IMR-90 (cell line): ENCODE measurements around the gene EID3. TPM values are rescaled to one million over a fixed set of nuclear protein-coding genes. Genes with fewer than 3 reads are reported as not detected.

Source experiments
- ATAC-seq: fragments of 200-7000 bp; cut with Tn5 transposase; 2 replicates; pipeline ENCODE4 v1.9.1; 2020; ENCODE audit warnings: low read depth, mild to moderate bottlenecking, moderate library complexity
- BruUV-seq: library from RNA; stranded (reverse); fragments of 400-500 nt; replicated peaks from 2 replicates; lab custom pipeline; 2021; lab: Mats Ljungman, UMichigan
- CTCF ChIA-PET: fragments of 300-600 bp; formaldehyde crosslinking; extraction: SDS; loops from one replicate; lab custom pipeline; 2021; ENCODE audit warnings: antibody characterized with exemption; lab: Yijun Ruan, JAX
- POLR2A ChIA-PET: fragments of 300-600 bp; sonication (Branson Sonifier 250); formaldehyde crosslinking; loops from one replicate; lab custom pipeline; 2022; ENCODE audit warnings: antibody characterized with exemption; ENCODE audit not compliant: unreplicated experiment; lab: Charles Lee
- DNase-seq: peaks from one replicate; pipeline ENCODE4 v3.0.0; 2013
- H2AFZ ChIP-seq: replicated peaks from 2 replicates; pipeline ENCODE3; 2013; ENCODE audit warnings: low read length, mild to moderate bottlenecking; ENCODE audit not compliant: poor library complexity
- H2AK5ac ChIP-seq: 2 replicates; pipeline ENCODE4 v1.6.1; 2013; ENCODE audit warnings: low read depth, low read length, inconsistent platforms
- H2AK9ac ChIP-seq: replicated peaks from 2 replicates; pipeline ENCODE3; 2013; ENCODE audit warnings: mild to moderate bottlenecking, low read depth, low read length, moderate library complexity; ENCODE audit not compliant: poor library complexity
- H2BK120ac ChIP-seq: 2 replicates; pipeline ENCODE4 v1.6.1; 2013; ENCODE audit warnings: low read depth, low read length, inconsistent platforms
- H2BK15ac ChIP-seq: 3 replicates; pipeline ENCODE4 v1.6.1; 2013; ENCODE audit warnings: low read depth, low read length, inconsistent platforms
- H2BK20ac ChIP-seq: 2 replicates; pipeline ENCODE4 v1.6.1; 2013; ENCODE audit warnings: low read depth, mild to moderate bottlenecking, inconsistent platforms, low read length, moderate library complexity
- H2BK5ac ChIP-seq: 2 replicates; pipeline ENCODE4 v1.6.1; 2013; ENCODE audit warnings: mild to moderate bottlenecking, low read depth, low read length, inconsistent platforms; ENCODE audit not compliant: poor library complexity, severe bottlenecking
- H3K14ac ChIP-seq: replicated peaks from 2 replicates; pipeline ENCODE4 v1.6.1; 2013; ENCODE audit warnings: low read depth, low read length, inconsistent platforms
- H3K18ac ChIP-seq: 2 replicates; pipeline ENCODE4 v1.6.1; 2013; ENCODE audit warnings: low read depth, low read length, control low read depth
- H3K23ac ChIP-seq: 2 replicates; pipeline ENCODE4 v1.6.1; 2013; ENCODE audit warnings: low read depth, low read length, inconsistent platforms
- H3K27ac ChIP-seq: 2 replicates; pipeline ENCODE4 v1.5.1; 2013; ENCODE audit warnings: mild to moderate bottlenecking, control low read depth, low read length; ENCODE audit not compliant: insufficient read depth
- H3K27me3 ChIP-seq: 2 replicates; pipeline ENCODE4 v1.6.1; 2013; ENCODE audit warnings: low read length; ENCODE audit not compliant: control insufficient read depth, insufficient read depth
- H3K36me3 ChIP-seq: 2 replicates; pipeline ENCODE4 v1.6.1; 2013; ENCODE audit warnings: low read length, mixed read lengths; ENCODE audit not compliant: control insufficient read depth, insufficient read depth
- H3K4ac ChIP-seq: 2 replicates; pipeline ENCODE4 v1.6.1; 2013; ENCODE audit warnings: low read depth, low read length, inconsistent platforms
- H3K4me1 ChIP-seq: 2 replicates; pipeline ENCODE4 v1.6.1; 2013; ENCODE audit warnings: low read length, mixed read lengths; ENCODE audit not compliant: control insufficient read depth, insufficient read depth
- H3K4me2 ChIP-seq: 2 replicates; pipeline ENCODE4 v1.6.1; 2013; ENCODE audit warnings: low read depth, mild to moderate bottlenecking, control low read depth, low read length, moderate library complexity
- H3K4me3 ChIP-seq: 2 replicates; pipeline ENCODE4 v1.5.1; 2013; ENCODE audit warnings: low read depth, mild to moderate bottlenecking, control low read depth, low read length, moderate library complexity; ENCODE audit not compliant: insufficient read depth
- H3K56ac ChIP-seq: 2 replicates; pipeline ENCODE4 v1.6.1; 2013; ENCODE audit warnings: low read length, inconsistent platforms; ENCODE audit not compliant: insufficient read depth; ENCODE audit errors: extremely low read depth
- H3K79me1 ChIP-seq, 2 experiments: 2 replicates each; pipeline ENCODE4 v1.6.1; 2013; ENCODE audit warnings: low read length in 2 of 2, inconsistent platforms in 1 of 2, low read depth in 1 of 2
- H3K9ac ChIP-seq: 2 replicates; pipeline ENCODE4 v1.6.1; 2013; ENCODE audit warnings: low read depth, low read length, control low read depth
- H3K9me1 ChIP-seq: 2 replicates; pipeline ENCODE4 v1.6.1; 2013; ENCODE audit warnings: low read length, inconsistent platforms; ENCODE audit not compliant: insufficient read depth
- H3K9me3 ChIP-seq: 2 replicates; pipeline ENCODE4 v1.6.1; 2013; ENCODE audit warnings: low read length; ENCODE audit not compliant: control insufficient read depth, insufficient read depth
- H4K20me1 ChIP-seq: 2 replicates; pipeline ENCODE4 v1.6.1; 2013; ENCODE audit warnings: low read length, inconsistent platforms; ENCODE audit not compliant: insufficient read depth
- H4K5ac ChIP-seq: 2 replicates; pipeline ENCODE4 v1.6.1; 2013; ENCODE audit warnings: mild to moderate bottlenecking, low read depth, low read length, control low read depth
- H4K8ac ChIP-seq, 2 experiments: 2 replicates each; pipeline ENCODE4 v1.6.1; 2013; ENCODE audit warnings: low read depth in 2 of 2, low read length in 2 of 2, control low read depth in 1 of 2, inconsistent platforms in 1 of 2
- H4K91ac ChIP-seq: 2 replicates; pipeline ENCODE4 v1.6.1; 2013; ENCODE audit warnings: low read depth, low read length, inconsistent platforms; ENCODE audit not compliant: insufficient read depth
- BHLHE40 ChIP-seq: fragments of 150-350 bp; IDR thresholded peaks from 2 replicates; pipeline ENCODE4 v1.6.1; 2016; ENCODE audit warnings: mild to moderate bottlenecking, low read depth, low read length
- CEBPB ChIP-seq: IDR thresholded peaks from 2 replicates; pipeline ENCODE4 v1.6.1; 2012; ENCODE audit warnings: low read depth, low read length, improper control_type of control experiment
- CHD1 ChIP-seq: IDR thresholded peaks from 2 replicates; pipeline ENCODE4 v1.6.1; 2012; ENCODE audit warnings: low read depth, low read length, improper control_type of control experiment
- MAFK ChIP-seq: IDR thresholded peaks from 2 replicates; pipeline ENCODE4 v1.6.1; 2012; ENCODE audit warnings: low read depth, low read length, improper control_type of control experiment
- MAZ ChIP-seq: IDR thresholded peaks from 2 replicates; pipeline ENCODE4 v1.6.1; 2012; ENCODE audit warnings: low read depth, mild to moderate bottlenecking, low read length, improper control_type of control experiment, moderate library complexity, borderline replicate concordance
- MXI1 ChIP-seq: IDR thresholded peaks from 2 replicates; pipeline ENCODE4 v1.6.1; 2012; ENCODE audit warnings: low read depth, mild to moderate bottlenecking, low read length, moderate library complexity, borderline replicate concordance
- NFE2L2 ChIP-seq: fragments of 150-350 bp; IDR thresholded peaks from 2 replicates; pipeline ENCODE4 v1.6.1; 2016; ENCODE audit warnings: low read depth, mild to moderate bottlenecking, low read length
- POLR2A ChIP-seq: IDR thresholded peaks from 2 replicates; pipeline ENCODE4 v1.6.1; 2012; ENCODE audit warnings: mild to moderate bottlenecking, low read depth, low read length
- RAD21 ChIP-seq: IDR thresholded peaks from 2 replicates; pipeline ENCODE4 v1.6.1; 2012; ENCODE audit warnings: low read length, improper control_type of control experiment
- RCOR1 ChIP-seq: IDR thresholded peaks from 2 replicates; pipeline ENCODE4 v1.6.1; 2012; ENCODE audit warnings: mild to moderate bottlenecking, low read length, improper control_type of control experiment; ENCODE audit not compliant: insufficient replicate concordance
- RFX5 ChIP-seq: IDR thresholded peaks from 2 replicates; pipeline ENCODE4 v1.8.0; 2012; ENCODE audit warnings: low read depth, mild to moderate bottlenecking, low read length, moderate library complexity
- SMC3 ChIP-seq: fragments of 150-350 bp; IDR thresholded peaks from 2 replicates; pipeline ENCODE4 v1.6.1; 2016; ENCODE audit warnings: low read depth, mild to moderate bottlenecking, antibody characterized with exemption, low read length, moderate library complexity
- USF2 ChIP-seq: fragments of 150-350 bp; IDR thresholded peaks from 2 replicates; pipeline ENCODE4 v1.6.1; 2017; ENCODE audit warnings: mild to moderate bottlenecking, antibody characterized with exemption, low read length, low read depth
- WGBS, 2 experiments: methylation state at CpG; one replicate each; pipeline versions ENCODE4 v1.1.5 to v1.1.7; 2013; ENCODE audit warnings: missing lambda C conversion rate in 2 of 2; ENCODE audit not compliant: insufficient read length in 1 of 2; ENCODE audit errors: extremely low coverage in 2 of 2; 5-methylcytosine and 5-hydroxymethylcytosine counted together
- dilution Hi-C: fragments of 300-500 bp; cut with HindIII; formaldehyde crosslinking; loops from one replicate; pipeline ENCODE4 v1.14.3; 2018; ENCODE audit warnings: low sequenced_read_pairs; ENCODE audit not compliant: unreplicated experiment
- in situ Hi-C: fragments of 300-500 bp; cut with MboI; formaldehyde crosslinking; loops from 3 replicates; pipeline ENCODE4 v1.14.3; 2019; ENCODE audit warnings: low sequenced_read_pairs, inconsistent platforms, mixed read lengths
- intact Hi-C: fragments of 100-400 bp; cut with micrococcal nuclease; formaldehyde crosslinking; loops from 2 replicates; pipeline ENCODE4 v1.10.0; 2022
- polyA plus RNA-seq, 3 experiments: library from polyadenylated mRNA; depleted of rRNA; stranded (reverse); fragments of >200 nt; gene quantifications; 2 replicates each; pipeline ENCODE4 v1.2.3, GENCODE V29; 2012; ENCODE audit warnings: low replicate concordance in 1 of 3
- total RNA-seq: library from RNA; depleted of rRNA; stranded (reverse); fragments of >200 nt; gene quantifications from 2 replicates; pipeline ENCODE4 v1.2.3, GENCODE V29; 2012
- TF ChIP-seq, protein P1 (sequence below): fragments of 150-350 bp; IDR thresholded peaks from 2 replicates; pipeline ENCODE4 v1.6.1; 2016; ENCODE audit warnings: low read depth, mild to moderate bottlenecking, low read length, moderate library complexity, borderline replicate concordance
- TF ChIP-seq, protein P2 (sequence below): conservative IDR thresholded peaks from 2 replicates; pipeline ENCODE4 v1.5.1; 2012; ENCODE audit warnings: mild to moderate bottlenecking, low read depth, low read length, improper control_type of control experiment

EID3 gene
- total and polyA plus RNA-seq, 2 of the 4 experiments (the other 2 are of a cell fraction) = 2.2 to 4.1 TPM

DNA sequence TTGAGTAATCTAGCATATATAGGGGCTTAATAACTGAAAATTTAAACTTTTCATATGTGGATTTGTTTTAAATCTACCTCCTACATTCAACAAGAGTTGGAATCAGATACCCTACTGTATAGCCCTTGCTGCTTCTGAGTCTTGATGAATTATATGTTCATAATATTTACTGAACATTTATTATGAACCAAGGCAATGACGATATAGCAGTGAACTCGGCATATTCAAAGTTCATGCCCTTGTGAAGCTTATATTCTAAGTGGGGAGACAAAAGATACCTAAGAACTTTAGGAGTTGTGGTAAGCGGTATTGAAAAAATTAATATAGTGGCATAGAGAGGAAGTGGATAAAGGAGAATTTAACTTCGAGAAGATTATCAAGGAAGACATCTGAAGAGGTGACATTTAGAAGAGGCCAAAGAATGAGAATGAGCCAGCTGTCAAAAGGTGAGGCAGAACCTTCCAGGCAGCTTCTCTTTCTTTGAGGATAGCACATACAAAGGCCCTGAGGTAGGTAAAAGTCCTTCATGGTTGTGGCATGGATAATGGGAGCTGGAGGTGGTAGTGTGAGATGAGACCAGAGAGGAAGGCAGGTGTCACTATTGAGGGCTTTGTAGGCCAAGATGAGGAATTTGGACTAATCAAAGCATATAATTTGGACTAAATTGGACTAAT, 10.2 kb downstream of the EID3 start:
- no peak overlapping the region for H4K91ac ChIP-seq
- H3K27me3 ChIP-seq = no peaks in the 10 kb centered on the region
- ChIA-PET POLR2A (no interaction called here), CTCF (interaction anchor here (0.6 kb wide), 1 partner anchor 15 kb away, joined by 4 read pairs; no protein-coding TSS in a partner anchor)
- peaks cover 58% of the 10 kb centered on the region for H3K36me3 ChIP-seq
- H3K27ac ChIP-seq = peak overlapping the region; percentile 81; the same call in 1 of the 2 replicates
- peak overlapping the region in 1 of 2 experiments; percentile 21; a peak in 1 of 4 replicates for H4K8ac ChIP-seq
- no peak overlapping the region for H2BK20ac ChIP-seq
- H3K4ac ChIP-seq = no peak overlapping the region
- DNase-seq = no peak
- no peak overlapping the region for H3K56ac ChIP-seq
- no peak overlapping the region; the same call in 1 of the 2 replicates for H3K14ac ChIP-seq
- H3K79me1 ChIP-seq = peaks cover 30 to 61% of the 10 kb centered on the region in 2 experiments
- H4K5ac ChIP-seq = no peak overlapping the region
- H3K4me3 ChIP-seq = no peak overlapping the region
- WGBS, 2 experiments = 0 to 100% methylated on average over 1 of the region's 4 CpGs
- H4K20me1 ChIP-seq = peaks cover 87% of the 10 kb centered on the region
- in situ Hi-C loops = no loop called here
- no TSS peak for BruUV-seq
- dilution Hi-C loops = no loop called here
- H2BK120ac ChIP-seq = no peak overlapping the region
- H3K18ac ChIP-seq = peak overlapping the region; percentile 68; the same call in 1 of the 2 replicates
- intact Hi-C loops = no loop called here
- peak overlapping the region; percentile 75 for H2AK9ac ChIP-seq
- H3K9me3 ChIP-seq = no peaks in the 10 kb centered on the region
- H3K4me1 ChIP-seq = peaks cover 16% of the 10 kb centered on the region
- peak overlapping the region; percentile 42; the same call in 1 of the 2 replicates for H3K4me2 ChIP-seq
- H2AK5ac ChIP-seq = no peak overlapping the region
- peak overlapping the region; percentile 72 for H2BK5ac ChIP-seq
- H3K9ac ChIP-seq = peak overlapping the region; percentile 15; the same call in 1 of the 2 replicates
- H2AFZ ChIP-seq = no peak overlapping the region
- no peak overlapping the region for H2BK15ac ChIP-seq
- H3K23ac ChIP-seq = no peak overlapping the region; the same call in 1 of the 2 replicates
- H3K9me1 ChIP-seq = peaks cover 12% of the 10 kb centered on the region
- no peak for ATAC-seq
- TF ChIP-seq MXI1 (no peak), BHLHE40 (no peak), RCOR1 (no peak), CHD1 (no peak), NFE2L2 (no peak), RAD21 (no peak), USF2 (no peak), MAFK (no peak), POLR2A (no peak), CEBPB (no peak), RFX5 (no peak), MAZ (no peak), SMC3 (no peak)
- TF ChIP-seq, protein P1, sequence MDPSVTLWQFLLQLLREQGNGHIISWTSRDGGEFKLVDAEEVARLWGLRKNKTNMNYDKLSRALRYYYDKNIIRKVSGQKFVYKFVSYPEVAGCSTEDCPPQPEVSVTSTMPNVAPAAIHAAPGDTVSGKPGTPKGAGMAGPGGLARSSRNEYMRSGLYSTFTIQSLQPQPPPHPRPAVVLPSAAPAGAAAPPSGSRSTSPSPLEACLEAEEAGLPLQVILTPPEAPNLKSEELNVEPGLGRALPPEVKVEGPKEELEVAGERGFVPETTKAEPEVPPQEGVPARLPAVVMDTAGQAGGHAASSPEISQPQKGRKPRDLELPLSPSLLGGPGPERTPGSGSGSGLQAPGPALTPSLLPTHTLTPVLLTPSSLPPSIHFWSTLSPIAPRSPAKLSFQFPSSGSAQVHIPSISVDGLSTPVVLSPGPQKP = no peak
- TF ChIP-seq, protein P2, sequence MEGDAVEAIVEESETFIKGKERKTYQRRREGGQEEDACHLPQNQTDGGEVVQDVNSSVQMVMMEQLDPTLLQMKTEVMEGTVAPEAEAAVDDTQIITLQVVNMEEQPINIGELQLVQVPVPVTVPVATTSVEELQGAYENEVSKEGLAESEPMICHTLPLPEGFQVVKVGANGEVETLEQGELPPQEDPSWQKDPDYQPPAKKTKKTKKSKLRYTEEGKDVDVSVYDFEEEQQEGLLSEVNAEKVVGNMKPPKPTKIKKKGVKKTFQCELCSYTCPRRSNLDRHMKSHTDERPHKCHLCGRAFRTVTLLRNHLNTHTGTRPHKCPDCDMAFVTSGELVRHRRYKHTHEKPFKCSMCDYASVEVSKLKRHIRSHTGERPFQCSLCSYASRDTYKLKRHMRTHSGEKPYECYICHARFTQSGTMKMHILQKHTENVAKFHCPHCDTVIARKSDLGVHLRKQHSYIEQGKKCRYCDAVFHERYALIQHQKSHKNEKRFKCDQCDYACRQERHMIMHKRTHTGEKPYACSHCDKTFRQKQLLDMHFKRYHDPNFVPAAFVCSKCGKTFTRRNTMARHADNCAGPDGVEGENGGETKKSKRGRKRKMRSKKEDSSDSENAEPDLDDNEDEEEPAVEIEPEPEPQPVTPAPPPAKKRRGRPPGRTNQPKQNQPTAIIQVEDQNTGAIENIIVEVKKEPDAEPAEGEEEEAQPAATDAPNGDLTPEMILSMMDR = no peak
